Prostate gland (tissue), 2 donors: ENCODE data around the gene SPRED1.
A peak's percentile ranks its signal among the peaks of the same experiment; 100 is the strongest.

Experiments
- CTCF ChIP-seq, 4 experiments: fragments of 200-600 bp in 2 of 4; fragments of 450-650 bp in 2 of 4; sonication (generic) in 2 of 4; IDR thresholded peaks; 1 replicate in 3 of 4; 2 replicates in 1 of 4; pipeline ENCODE4 v1.5.1; 2016 to 2019; ENCODE audit warnings: antibody characterized with exemption in 4 of 4, mild to moderate bottlenecking in 2 of 4, moderate library complexity in 2 of 4
- POLR2A ChIP-seq: fragments of 450-650 bp; IDR thresholded peaks from one replicate; pipeline ENCODE4 v1.6.1; 2016; ENCODE audit warnings: antibody characterized with exemption, mild to moderate bottlenecking
- POLR2AphosphoS5 ChIP-seq: sonication (generic); formaldehyde crosslinking; IDR thresholded peaks from one replicate; pipeline ENCODE4 v1.6.1; 2017; ENCODE audit warnings: antibody characterized with exemption

GRCh38 chr15:38253351-38253781 is 730 bp downstream of the SPRED1 start:
- TF ChIP-seq CTCF (IDR thresholded peaks at IDR 0.05) (no peak), POLR2A (peak; percentile 9), POLR2AphosphoS5 (peak; percentile 29)
